Psoas muscle (tissue), 8 donors: ENCODE data around the gene SUFU. TPM values are rescaled to one million over a fixed set of nuclear protein-coding genes. Genes with fewer than 3 reads are reported as not detected.

Experiments used
- ATAC-seq, 4 donors: fragments of 200-7000 bp; cut with Tn5 transposase; one replicate each; pipeline ENCODE4 v1.9.1; 2020; ENCODE audit warnings: moderate library complexity in 3 of 4, mild to moderate bottlenecking in 2 of 4
- DNase-seq, 2 donors: peaks; one replicate each; pipeline ENCODE4 v3.0.0-alpha.2; 2020
- H3K27ac ChIP-seq: fragments of 200-600 bp; one replicate; pipeline ENCODE4 v1.8.0; 2022
- H3K27me3 ChIP-seq, 3 donors: fragments of 200-600 bp in 1 of 3; one replicate each; pipeline versions ENCODE4 v1.6.1 to v1.8.0; 2013 to 2022; ENCODE audit warnings: low read length in 2 of 3, mild to moderate bottlenecking in 2 of 3, moderate library complexity in 1 of 3; ENCODE audit not compliant: insufficient read depth in 3 of 3
- H3K36me3 ChIP-seq, 2 donors: fragments of 200-600 bp in 1 of 2; one replicate each; pipeline versions ENCODE4 v1.6.1 to v1.8.0; 2013 to 2022; ENCODE audit warnings: low read depth in 1 of 2, mild to moderate bottlenecking in 1 of 2, moderate library complexity in 1 of 2; ENCODE audit not compliant: insufficient read depth in 1 of 2
- H3K4me1 ChIP-seq: fragments of 200-600 bp; one replicate; pipeline ENCODE4 v1.8.0; 2022
- H3K4me3 ChIP-seq: fragments of 200-600 bp; one replicate; pipeline ENCODE4 v1.8.0; 2022; ENCODE audit warnings: mild to moderate bottlenecking
- H3K9me3 ChIP-seq: fragments of 200-600 bp; one replicate; pipeline ENCODE4 v1.8.0; 2022
- WGBS, 3 donors: extraction: QIAGEN DNeasy Blood & Tissue Kit; methylation state at CpG; one replicate each; pipeline versions ENCODE4 v1.1.6 to v1.1.7; 2013; 5-methylcytosine and 5-hydroxymethylcytosine counted together
- intact Hi-C, 2 donors: fragments of 100-400 bp; cut with DNase I; formaldehyde crosslinking; loops; one replicate each; pipeline versions ENCODE4 v1.11.0 to v1.14.2; 2022
- polyA plus RNA-seq, 3 donors: library from polyadenylated mRNA; stranded (reverse); fragments of 200-250 nt; gene quantifications; one replicate each; pipeline ENCODE4 v1.2.3, GENCODE V29; 2013
- total RNA-seq, 4 donors: library from RNA; stranded (reverse); fragmentation: NEBNext Ultra II Directional in 2 of 4; extraction: Animal tissue kit (Norgen Biotek cat#: 25700) in 2 of 4; gene quantifications; one replicate each; pipeline versions ENCODE4 v1.2.1 to v1.2.4, GENCODE V29; 2021 to 2023
- TF ChIP-seq, protein P1 (sequence below): fragments of 200-600 bp; IDR thresholded peaks from one replicate; pipeline ENCODE4 v1.8.0; 2022; ENCODE audit warnings: antibody characterized with exemption
- donor health status: healthy with polysubstance abuse.
- donor health status: DM: no; HTN: no; CAD: no; lungs with moderate emphysema.
- donor health status: Bipolar disorder and iron deficiency.
- donor health status: healthy.
- donor health status: DM: yes; HTN: yes; CAD: no.
- donor health status: DM: no; HTN: no; CAD: no.
- donor health status: DM: no; HTN: no; CAD: no.
- donor health status: DM: yes; HTN: yes; CAD: no.

SUFU gene
- total and polyA plus RNA-seq, 7 donors = 2.1 to 6.8 (median 5.1) TPM

DNA sequence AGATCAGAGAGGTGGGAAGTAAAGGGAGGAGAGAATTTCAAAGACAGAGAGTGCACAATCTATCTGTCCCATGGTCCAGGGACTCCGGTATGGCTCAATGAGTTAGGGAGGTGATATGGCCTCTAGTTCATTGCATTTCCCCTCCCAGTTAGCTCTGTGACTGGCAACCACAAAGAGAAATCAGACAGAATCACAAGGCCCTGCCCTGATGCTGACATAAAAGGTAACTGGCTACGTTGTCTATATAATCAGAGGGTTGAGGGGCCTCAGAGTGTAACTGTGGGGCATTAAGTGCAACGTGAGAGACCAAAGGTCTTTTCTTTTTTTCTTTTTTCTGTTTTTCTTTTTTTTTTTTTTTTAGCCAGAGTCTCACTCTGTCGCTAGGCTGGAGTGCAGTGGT lies 45.1 kb upstream of the SUFU start:
- intact Hi-C loops = no loop called here
- H3K4me1 ChIP-seq = peaks cover 20% of the 10 kb centered on the region
- no peak for DNase-seq

DNA sequence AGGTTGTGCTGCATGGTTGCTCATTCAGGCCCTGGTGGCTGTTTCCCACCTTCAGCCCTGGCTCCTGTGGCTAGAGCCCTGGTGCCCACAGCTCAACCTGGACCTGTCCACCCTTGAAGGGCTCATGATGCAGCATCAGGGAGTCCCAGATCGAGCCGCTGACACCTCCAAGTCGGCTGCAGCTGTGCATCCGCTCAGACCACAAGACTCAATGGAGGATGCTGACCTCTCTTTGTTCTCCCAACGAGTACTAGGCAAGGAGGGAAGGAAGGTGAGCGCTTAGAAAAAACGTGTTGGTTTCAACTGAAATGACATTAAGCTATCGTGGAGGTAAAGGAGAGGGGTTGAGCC lies 43.0 kb upstream of the SUFU start:
- Histone ChIP-seq H3K4me1 (peaks cover 16% of the 10 kb centered on the region), H3K9me3 (no peaks in the 10 kb centered on the region), H3K4me3 (peak overlapping the region; percentile 67), H3K27ac (peak overlapping the region; percentile 1), H3K36me3 (no peaks in the 10 kb centered on the region), H3K27me3 (no peaks in the 10 kb centered on the region)
- TF ChIP-seq, protein P1, sequence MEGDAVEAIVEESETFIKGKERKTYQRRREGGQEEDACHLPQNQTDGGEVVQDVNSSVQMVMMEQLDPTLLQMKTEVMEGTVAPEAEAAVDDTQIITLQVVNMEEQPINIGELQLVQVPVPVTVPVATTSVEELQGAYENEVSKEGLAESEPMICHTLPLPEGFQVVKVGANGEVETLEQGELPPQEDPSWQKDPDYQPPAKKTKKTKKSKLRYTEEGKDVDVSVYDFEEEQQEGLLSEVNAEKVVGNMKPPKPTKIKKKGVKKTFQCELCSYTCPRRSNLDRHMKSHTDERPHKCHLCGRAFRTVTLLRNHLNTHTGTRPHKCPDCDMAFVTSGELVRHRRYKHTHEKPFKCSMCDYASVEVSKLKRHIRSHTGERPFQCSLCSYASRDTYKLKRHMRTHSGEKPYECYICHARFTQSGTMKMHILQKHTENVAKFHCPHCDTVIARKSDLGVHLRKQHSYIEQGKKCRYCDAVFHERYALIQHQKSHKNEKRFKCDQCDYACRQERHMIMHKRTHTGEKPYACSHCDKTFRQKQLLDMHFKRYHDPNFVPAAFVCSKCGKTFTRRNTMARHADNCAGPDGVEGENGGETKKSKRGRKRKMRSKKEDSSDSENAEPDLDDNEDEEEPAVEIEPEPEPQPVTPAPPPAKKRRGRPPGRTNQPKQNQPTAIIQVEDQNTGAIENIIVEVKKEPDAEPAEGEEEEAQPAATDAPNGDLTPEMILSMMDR = no peak
- WGBS, 3 donors = 19 to 27% (median 23%) methylated on average over 8 of the region's 8 CpGs
- intact Hi-C loops = no loop called here
- DNase-seq (no peak), ATAC-seq (peak; percentile 1 to 39 (median 13))

More for the DNA sequence above, 45.1 kb upstream of the SUFU start:
- H3K36me3 ChIP-seq = no peaks in the 10 kb centered on the region
- no peak for ATAC-seq
- no peak overlapping the region for H3K4me3 ChIP-seq
- no peaks in the 10 kb centered on the region for H3K27me3 ChIP-seq
- H3K9me3 ChIP-seq = no peaks in the 10 kb centered on the region
- no peak overlapping the region for H3K27ac ChIP-seq
- 77% methylated on average over 4 of the region's 4 CpGs for WGBS, 3 donors
- TF ChIP-seq, protein P1 = no peak

DNA sequence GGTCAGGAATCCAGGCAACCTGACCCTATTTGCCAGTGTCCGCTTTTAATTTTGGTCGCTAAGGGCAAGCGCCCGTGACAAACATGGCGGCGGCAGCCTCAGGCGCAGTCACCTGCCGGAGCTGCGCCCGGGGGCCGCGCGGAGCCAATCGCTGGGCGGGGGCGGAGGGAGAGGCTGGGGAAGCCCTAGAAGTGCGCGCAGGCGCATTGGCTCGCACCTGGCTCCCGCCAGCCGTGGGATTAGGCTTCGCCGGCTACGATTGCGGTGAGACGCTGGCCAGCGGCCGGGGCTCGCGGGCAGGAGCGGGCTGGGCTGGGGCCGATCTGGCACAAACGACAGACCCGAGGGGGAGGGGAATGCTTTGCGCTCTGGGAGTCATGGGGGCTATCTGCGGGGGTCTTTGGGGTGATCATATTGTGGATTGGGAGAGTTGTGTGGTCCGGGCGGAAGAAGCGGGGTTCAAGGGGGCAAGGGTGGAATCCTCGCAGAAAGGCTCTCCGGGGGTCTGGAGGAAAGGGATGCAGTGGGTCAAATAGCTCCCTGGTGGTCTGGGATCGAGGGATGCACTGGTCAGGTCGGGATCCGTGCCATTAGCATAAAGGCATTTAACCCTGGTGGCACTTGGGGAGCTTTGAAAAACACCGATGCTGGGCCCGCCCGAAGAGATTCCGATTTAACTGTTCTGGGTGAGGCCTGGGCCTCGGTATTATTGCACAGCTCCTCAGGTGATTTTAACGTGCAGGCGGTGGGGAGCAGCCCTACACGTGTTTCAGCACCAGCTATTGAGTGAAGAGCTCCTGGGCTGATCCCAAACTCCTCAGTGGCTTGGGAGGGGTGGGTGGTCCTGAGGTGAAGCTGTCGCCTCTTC lies 42.4 kb upstream of the SUFU start:
- no peaks in the 10 kb centered on the region for H3K9me3 ChIP-seq
- peak overlapping the region; percentile 1 for H3K27ac ChIP-seq
- peaks cover 16% of the 10 kb centered on the region for H3K4me1 ChIP-seq
- no peaks in the 10 kb centered on the region for H3K27me3 ChIP-seq
- H3K36me3 ChIP-seq = no peaks in the 10 kb centered on the region
- intact Hi-C loops = no loop called here
- ATAC-seq = peak; percentile 98 to 99 (median 98)
- peak overlapping the region; percentile 67 for H3K4me3 ChIP-seq
- TF ChIP-seq, protein P1 = no peak
- peak; percentile 91 to 97 for DNase-seq
- WGBS, 3 donors = 6 to 7% (median 6%) methylated on average over 41 to 54 of the region's 54 CpGs

DNA sequence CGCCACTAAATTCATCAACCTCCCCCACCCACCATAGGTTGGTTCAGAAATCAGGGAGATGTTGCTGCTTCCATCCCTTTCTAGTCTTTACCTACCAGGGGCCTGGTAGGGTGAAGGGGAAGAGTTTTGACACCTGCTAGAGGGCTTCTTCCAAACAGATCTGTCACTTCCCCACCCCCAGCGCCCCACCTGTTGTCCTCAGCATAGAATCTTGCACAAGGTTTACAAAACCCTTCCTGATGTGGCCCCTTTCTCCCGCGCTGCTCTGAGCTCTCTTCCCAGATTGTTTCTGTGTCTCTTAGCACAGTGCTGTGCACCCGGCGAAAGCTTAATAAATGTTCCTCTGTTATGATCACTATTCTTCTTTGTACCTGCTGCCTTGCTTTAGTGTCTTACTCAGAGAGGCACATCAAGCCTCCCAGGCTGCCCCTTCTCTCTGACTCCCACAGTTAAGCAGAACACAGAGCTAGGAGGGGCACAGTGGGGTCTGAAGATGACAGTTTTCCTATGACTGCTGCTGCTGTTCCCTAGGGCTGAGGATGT lies 41.2 kb upstream of the SUFU start:
- no peaks in the 10 kb centered on the region for H3K9me3 ChIP-seq
- ATAC-seq = peak in 1 of 4 donors; percentile 9
- no peak for DNase-seq
- intact Hi-C loops = no loop called here
- H3K36me3 ChIP-seq = no peaks in the 10 kb centered on the region
- no peak overlapping the region for H3K27ac ChIP-seq
- WGBS, 3 donors = 63 to 73% (median 69%) methylated on average over 6 of the region's 6 CpGs
- TF ChIP-seq, protein P1 = no peak
- H3K4me1 ChIP-seq = peaks cover 16% of the 10 kb centered on the region
- H3K27me3 ChIP-seq = no peaks in the 10 kb centered on the region
- no peak overlapping the region for H3K4me3 ChIP-seq
